Caco-2 (cell line): ENCODE results near the gene YLPM1. TPM values are rescaled to one million over a fixed set of nuclear protein-coding genes. Genes with fewer than 3 reads are reported as not detected.
"Not testable (repeated sequence)": the region's sequence is repeated elsewhere in the genome, so short reads cannot be mapped to it uniquely, and the experiment has no call there.

Experiments used
- BruUV-seq: library from RNA; stranded (reverse); fragments of 400-500 nt; replicated peaks from 2 replicates; lab custom pipeline; 2021; lab: Mats Ljungman, UMichigan
- CTCF ChIA-PET: fragments of 300-600 bp; sonication (Branson Sonifier 250); formaldehyde crosslinking; loops from one replicate; lab custom pipeline; 2022; ENCODE audit warnings: antibody characterized with exemption; lab: Charles Lee
- POLR2A ChIA-PET: fragments of 300-600 bp; sonication (Branson Sonifier 250); formaldehyde crosslinking; loops from one replicate; lab custom pipeline; 2022; ENCODE audit warnings: antibody characterized with exemption; lab: Charles Lee
- DNase-seq, 2 experiments: peaks; one replicate each; pipeline versions ENCODE4 v3.0.0 to v3.0.0-alpha.2; 2020 to 2022
- H3K27me3 ChIP-seq: replicated peaks from 2 replicates; pipeline ENCODE4 v1.6.0; 2011; ENCODE audit warnings: low read length; ENCODE audit not compliant: control insufficient read depth, insufficient read depth
- H3K36me3 ChIP-seq: 2 replicates; pipeline ENCODE4 v1.5.1; 2011; ENCODE audit warnings: low read length; ENCODE audit not compliant: control insufficient read depth, insufficient read depth
- H3K4me1 ChIP-seq: fragments of 250-450 bp; sonication (Bioruptor Pico); 2 replicates; pipeline ENCODE4 v1.5.1; 2020; ENCODE audit warnings: mild to moderate bottlenecking
- H3K4me3 ChIP-seq: 2 replicates; pipeline ENCODE4 v1.5.1; 2011; ENCODE audit warnings: low read depth, mild to moderate bottlenecking, control low read depth, low read length
- H3K9me3 ChIP-seq: fragments of 250-450 bp; sonication (Bioruptor Pico); 2 replicates; pipeline ENCODE4 v1.5.1; 2020; ENCODE audit warnings: mild to moderate bottlenecking, moderate library complexity
- H3K27ac Mint-ChIP-seq: one replicate; pipeline ENCODE4 v1.8.0; 2022; ENCODE audit warnings: mixed read lengths; ENCODE audit not compliant: unreplicated experiment
- H3K27me3 Mint-ChIP-seq: one replicate; pipeline ENCODE4 v1.8.0; 2022; ENCODE audit warnings: mixed read lengths; ENCODE audit not compliant: insufficient read depth, unreplicated experiment
- H3K36me3 Mint-ChIP-seq: one replicate; pipeline ENCODE4 v1.8.0; 2022; ENCODE audit warnings: mild to moderate bottlenecking, mixed read lengths; ENCODE audit not compliant: insufficient read depth, unreplicated experiment
- H3K4me1 Mint-ChIP-seq: one replicate; pipeline ENCODE4 v1.8.0; 2022; ENCODE audit warnings: low read depth, mixed read lengths; ENCODE audit not compliant: unreplicated experiment
- H3K4me3 Mint-ChIP-seq: one replicate; pipeline ENCODE4 v1.8.0; 2022; ENCODE audit warnings: mild to moderate bottlenecking, moderate library complexity, mixed read lengths; ENCODE audit not compliant: unreplicated experiment
- H3K9me3 Mint-ChIP-seq: one replicate; pipeline ENCODE4 v1.8.0; 2022; ENCODE audit warnings: mixed read lengths; ENCODE audit not compliant: unreplicated experiment
- intact Hi-C: fragments of 100-400 bp; cut with micrococcal nuclease; formaldehyde crosslinking; loops from one replicate; pipeline ENCODE4 v1.10.0; 2022; ENCODE audit not compliant: unreplicated experiment
- total RNA-seq: library from RNA; stranded (reverse); gene quantifications from 2 replicates; pipeline ENCODE4 v1.2.3, GENCODE V29; 2022
- TF ChIP-seq, protein P1 (sequence below), 2 experiments: fragments of 200-600 bp in 1 of 2; IDR thresholded peaks; 1 replicate in 1 of 2; 2 replicates in 1 of 2; pipeline versions ENCODE4 v1.5.1 to v1.8.0; 2011 to 2022; ENCODE audit warnings: antibody characterized with exemption in 1 of 2, control low read depth in 1 of 2, inconsistent platforms in 1 of 2, low read depth in 1 of 2, low read length in 1 of 2, mild to moderate bottlenecking in 1 of 2, moderate library complexity in 1 of 2; ENCODE audit not compliant: insufficient read depth in 1 of 2, severe bottlenecking in 1 of 2, unreplicated experiment in 1 of 2

YLPM1 gene
- total RNA-seq, 1 experiment from 2014 or later: 65.0 TPM

DNA sequence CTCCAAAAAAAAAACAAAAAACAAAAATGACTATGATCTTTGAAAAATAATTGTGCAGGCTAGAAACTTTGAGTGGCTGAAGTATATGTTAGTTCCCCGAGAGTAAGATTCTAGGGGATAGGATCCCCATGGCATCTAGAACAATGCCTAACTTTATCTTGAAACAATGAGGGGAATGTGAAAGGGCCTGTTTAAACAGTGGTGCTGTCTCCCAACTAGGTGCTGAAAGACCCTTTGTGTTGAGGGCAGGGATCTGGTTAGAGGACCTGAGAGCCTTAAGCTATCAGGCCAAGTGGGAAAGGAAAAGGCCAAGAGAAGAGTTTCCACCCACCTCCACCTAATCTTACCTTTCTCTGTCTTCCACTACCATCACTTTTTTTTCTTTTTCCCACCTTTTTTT lies 6.8 kb upstream of the YLPM1 start:
- BruUV-seq: no TSS peak
- Histone ChIP-seq H3K4me1 (no peaks in the 10 kb centered on the region), H3K36me3 (no peaks in the 10 kb centered on the region), H3K4me3 (no peak overlapping the region), H3K27me3 (no peaks in the 10 kb centered on the region), H3K9me3 (no peaks in the 10 kb centered on the region)
- H3K27me3 Mint-ChIP-seq: no peaks in the 10 kb centered on the region
- peak in 1 of 2 experiments; percentile 10 for DNase-seq
- H3K27ac Mint-ChIP-seq: no peak overlapping the region
- intact Hi-C loops: no loop called here
- POLR2A ChIA-PET: no interaction called here
- H3K4me1 Mint-ChIP-seq: no peaks in the 10 kb centered on the region
- H3K36me3 Mint-ChIP-seq: no peaks in the 10 kb centered on the region
- no peak overlapping the region for H3K4me3 Mint-ChIP-seq
- TF ChIP-seq, protein P1, sequence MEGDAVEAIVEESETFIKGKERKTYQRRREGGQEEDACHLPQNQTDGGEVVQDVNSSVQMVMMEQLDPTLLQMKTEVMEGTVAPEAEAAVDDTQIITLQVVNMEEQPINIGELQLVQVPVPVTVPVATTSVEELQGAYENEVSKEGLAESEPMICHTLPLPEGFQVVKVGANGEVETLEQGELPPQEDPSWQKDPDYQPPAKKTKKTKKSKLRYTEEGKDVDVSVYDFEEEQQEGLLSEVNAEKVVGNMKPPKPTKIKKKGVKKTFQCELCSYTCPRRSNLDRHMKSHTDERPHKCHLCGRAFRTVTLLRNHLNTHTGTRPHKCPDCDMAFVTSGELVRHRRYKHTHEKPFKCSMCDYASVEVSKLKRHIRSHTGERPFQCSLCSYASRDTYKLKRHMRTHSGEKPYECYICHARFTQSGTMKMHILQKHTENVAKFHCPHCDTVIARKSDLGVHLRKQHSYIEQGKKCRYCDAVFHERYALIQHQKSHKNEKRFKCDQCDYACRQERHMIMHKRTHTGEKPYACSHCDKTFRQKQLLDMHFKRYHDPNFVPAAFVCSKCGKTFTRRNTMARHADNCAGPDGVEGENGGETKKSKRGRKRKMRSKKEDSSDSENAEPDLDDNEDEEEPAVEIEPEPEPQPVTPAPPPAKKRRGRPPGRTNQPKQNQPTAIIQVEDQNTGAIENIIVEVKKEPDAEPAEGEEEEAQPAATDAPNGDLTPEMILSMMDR (IDR thresholded peaks at IDR 0.05; ENCODE audit: insufficient read depth in 1 of 2, low read depth in 1 of 2, low read length in 1 of 2, severe bottlenecking in 1 of 2, unreplicated experiment in 1 of 2): no peak
- peaks cover 11% of the 10 kb centered on the region for H3K9me3 Mint-ChIP-seq
- CTCF ChIA-PET: interaction anchor here (0.7 kb wide), 1 partner anchor 48 kb away, joined by 3 read pairs; no protein-coding TSS in a partner anchor

DNA sequence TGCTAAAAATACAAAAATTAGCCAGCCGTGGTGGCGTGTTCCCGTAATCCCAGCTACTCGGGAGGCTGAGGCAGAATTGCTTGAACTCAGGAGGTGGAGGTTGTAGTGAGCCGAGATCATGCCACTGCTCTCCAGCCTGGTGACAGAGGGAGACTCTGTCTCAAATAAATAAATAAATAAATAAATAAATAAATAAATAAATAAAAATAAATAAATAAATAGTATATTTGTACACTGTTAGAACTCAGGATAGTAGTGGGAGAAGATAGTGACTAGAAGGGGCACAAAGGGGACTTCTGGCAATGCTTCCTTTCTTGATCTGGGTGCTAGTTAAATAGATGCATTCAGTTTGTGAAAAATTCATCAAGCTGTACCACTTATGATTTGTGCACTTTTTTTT lies 4.6 kb upstream of the YLPM1 start:
- H3K4me3 ChIP-seq, H3K27me3 Mint-ChIP-seq, H3K36me3 ChIP-seq, H3K36me3 Mint-ChIP-seq, BruUV-seq, intact Hi-C loops, H3K4me1 Mint-ChIP-seq, H3K4me1 ChIP-seq, POLR2A ChIA-PET, DNase-seq, H3K4me3 Mint-ChIP-seq, H3K27ac Mint-ChIP-seq, H3K9me3 ChIP-seq, H3K27me3 ChIP-seq, CTCF ChIA-PET, H3K9me3 Mint-ChIP-seq: not testable (repeated sequence)

DNA sequence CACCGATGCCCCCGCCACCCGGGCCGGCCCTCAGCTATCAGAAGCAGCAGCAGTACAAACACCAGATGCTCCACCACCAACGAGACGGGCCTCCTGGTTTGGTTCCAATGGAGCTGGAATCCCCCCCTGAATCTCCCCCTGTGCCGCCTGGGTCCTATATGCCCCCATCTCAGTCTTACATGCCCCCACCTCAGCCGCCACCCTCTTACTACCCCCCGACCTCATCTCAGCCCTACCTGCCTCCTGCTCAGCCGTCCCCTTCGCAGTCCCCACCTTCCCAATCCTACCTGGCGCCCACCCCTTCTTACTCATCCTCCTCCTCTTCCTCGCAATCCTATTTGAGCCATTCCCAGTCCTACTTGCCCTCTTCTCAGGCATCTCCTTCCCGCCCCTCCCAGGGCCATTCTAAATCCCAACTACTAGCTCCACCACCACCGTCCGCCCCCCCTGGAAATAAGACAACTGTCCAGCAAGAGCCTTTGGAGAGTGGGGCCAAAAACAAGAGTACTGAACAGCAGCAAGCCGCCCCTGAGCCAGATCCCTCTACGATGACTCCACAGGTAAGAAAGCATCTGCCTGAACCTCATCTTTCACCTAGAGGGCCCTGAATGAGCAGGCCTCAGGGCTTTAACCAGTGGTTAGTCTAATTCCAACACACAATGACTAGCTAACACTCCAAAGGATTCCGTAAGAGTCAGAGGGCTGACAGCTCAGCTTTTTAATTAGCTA lies 851 bp downstream of the YLPM1 start:
- intact Hi-C loops: loop anchor here (1.0 to 2.0 kb wide), 2 partner anchors 45 to 51 kb away; partner anchors contain the start of genes AREL1 and FCF1
- Mint-ChIP-seq H3K4me1 (no peaks in the 10 kb centered on the region), H3K36me3 (peaks cover 34% of the 10 kb centered on the region), H3K4me3 (peak overlapping the region; percentile 92), H3K9me3 (no peaks in the 10 kb centered on the region), H3K27me3 (no peaks in the 10 kb centered on the region), H3K27ac (peak overlapping the region; percentile 80)
- Histone ChIP-seq H3K4me3 (peak overlapping the region; percentile 87), H3K4me1 (peaks cover 13% of the 10 kb centered on the region; the same call in 1 of the 2 replicates), H3K36me3 (no peaks in the 10 kb centered on the region), H3K27me3 (no peaks in the 10 kb centered on the region), H3K9me3 (no peaks in the 10 kb centered on the region)
- TF ChIP-seq, protein P1 (IDR thresholded peaks at IDR 0.05; ENCODE audit: insufficient read depth in 1 of 2, low read depth in 1 of 2, low read length in 1 of 2, severe bottlenecking in 1 of 2, unreplicated experiment in 1 of 2): no peak
- POLR2A ChIA-PET: interaction anchor here (0.7 to 1.2 kb wide), 2 partner anchors 78 to 897 kb away, joined by 3 to 4 read pairs; partner anchors contain the start of gene TTLL5
- CTCF ChIA-PET: interaction anchor here (0.8 to 1.3 kb wide), 2 partner anchors 155 kb away, joined by 3 to 4 read pairs; no protein-coding TSS in a partner anchor
- DNase-seq: peak in 1 of 2 experiments; percentile 9
- BruUV-seq: TSS peak; percentile 33
